HG03565 (cell line): ENCODE data around the gene FTO.

Source experiments
- ATAC-seq: cut with Tn5 transposase; IDR thresholded peaks from one replicate; pipeline ENCODE4 v1.9.1; 2021; ENCODE audit warnings: mild to moderate bottlenecking, moderate library complexity; ENCODE audit not compliant: unreplicated experiment

FTO gene

GRCh38 chr16:54194334-54194743 is 490.4 kb downstream of the FTO start:
- no peak for ATAC-seq

DNA sequence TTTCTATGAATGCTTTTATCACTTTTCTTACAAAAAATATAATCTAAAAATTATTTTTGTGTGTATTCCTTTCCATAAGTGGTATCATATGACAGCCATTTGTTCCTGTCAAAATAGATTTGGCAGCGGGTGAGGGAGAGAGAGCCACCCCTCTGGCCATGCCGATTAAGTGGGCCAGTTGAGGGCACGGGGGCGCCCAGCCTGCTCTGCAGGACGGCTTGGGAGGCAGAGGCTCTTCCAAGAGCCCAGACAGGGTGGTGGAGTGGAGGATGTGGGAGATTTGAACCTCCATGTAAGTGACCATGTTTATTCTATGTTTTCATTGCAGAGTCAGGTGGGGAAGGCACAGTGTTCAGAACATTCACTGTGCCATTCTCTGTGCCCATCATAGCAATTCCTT is 493.8 kb downstream of the FTO start:
- no peak for ATAC-seq

DNA sequence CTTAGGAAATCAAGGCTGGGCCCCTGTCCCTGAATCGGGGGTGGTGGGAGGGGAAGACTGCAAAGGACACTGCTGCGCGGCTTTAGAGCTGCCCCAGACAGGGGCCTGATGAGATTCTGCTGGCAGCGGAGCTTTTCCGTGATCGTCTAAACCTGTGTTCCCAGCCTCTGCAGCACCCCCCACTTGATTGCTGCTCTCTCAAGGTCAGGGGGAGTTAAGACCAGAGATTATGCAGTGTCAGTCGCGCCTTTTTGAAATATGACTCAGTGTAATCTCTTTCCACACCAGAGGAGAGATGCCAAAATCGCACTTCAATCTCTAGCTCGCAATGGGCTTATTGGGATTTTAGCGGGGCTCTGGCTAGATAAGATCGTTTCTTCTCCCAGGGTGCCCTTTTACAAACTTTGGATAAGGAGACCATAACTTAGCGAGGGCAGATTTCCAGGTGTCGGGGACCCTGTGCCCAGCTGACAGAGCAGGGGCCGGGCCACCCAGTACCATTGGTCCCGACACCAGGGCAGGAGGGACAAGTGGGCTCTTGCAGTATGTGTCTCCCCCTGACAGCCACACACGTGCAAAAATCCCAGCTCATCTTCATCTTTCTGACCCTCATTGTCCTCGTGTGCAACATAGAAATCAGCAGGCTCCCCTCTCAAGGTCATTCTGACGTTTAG is 495.7 kb downstream of the FTO start:
- no peak for ATAC-seq

DNA sequence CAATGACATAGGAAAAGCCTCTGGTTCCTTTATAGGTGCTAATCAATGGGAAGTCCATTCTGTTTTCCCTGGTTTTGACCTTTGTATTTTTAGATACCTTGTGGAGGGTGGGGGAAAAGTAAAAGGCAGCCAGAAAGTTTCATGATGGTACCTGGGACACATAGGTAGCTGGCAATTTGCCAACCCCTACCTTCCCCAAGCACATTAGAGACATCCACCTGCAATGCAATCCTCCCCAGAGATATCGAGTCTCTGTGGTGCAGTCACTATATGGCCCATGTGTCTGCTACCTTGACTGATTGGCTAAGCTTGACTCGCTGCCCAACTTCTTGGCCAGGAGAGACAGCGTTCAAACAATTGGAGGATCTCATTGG is 496.2 kb downstream of the FTO start:
- ATAC-seq = no peak

DNA sequence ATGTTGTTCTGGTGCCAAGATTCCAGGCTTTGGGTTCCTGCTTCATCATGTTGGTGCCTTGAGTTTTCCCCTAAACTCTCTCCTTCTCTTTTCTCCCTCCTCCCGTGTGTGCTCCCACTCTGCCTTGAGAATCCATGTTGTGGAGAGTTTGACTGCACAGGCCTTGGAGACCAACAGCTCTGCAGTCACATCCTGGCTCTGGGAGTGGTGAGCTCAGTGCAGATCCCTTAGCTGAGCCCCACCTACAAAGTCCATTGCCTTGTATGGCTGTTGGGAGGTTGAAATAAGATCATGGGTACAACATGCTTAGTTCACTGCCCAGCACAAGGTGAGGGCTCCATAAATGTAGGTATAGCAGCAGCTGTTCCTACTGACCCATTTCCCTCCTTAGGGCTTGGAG is 496.8 kb downstream of the FTO start:
- no peak for ATAC-seq

DNA sequence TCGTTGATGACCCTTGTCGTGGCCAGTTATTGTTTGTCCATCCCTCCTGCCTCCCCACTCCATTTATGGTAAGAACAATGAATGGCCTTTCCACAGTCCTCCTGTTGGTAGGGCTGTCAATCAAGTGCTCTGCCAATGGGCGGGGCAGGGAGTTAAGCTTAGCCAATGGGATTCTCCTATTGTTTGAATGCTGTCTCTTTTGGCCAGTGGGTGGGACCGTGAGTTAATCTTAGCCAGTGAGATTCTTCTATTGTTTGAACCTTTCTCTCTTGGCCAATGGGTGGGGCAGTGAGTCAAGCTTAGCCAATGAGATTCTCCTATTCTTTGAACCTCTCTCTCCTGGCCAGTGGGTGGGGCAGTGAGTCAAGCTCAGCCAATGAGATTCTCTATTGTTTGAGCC is 497.2 kb downstream of the FTO start:
- ATAC-seq = no peak
